Psoas muscle (tissue), 8 donors: ENCODE measurements around the gene ADSS1. TPM values are rescaled to one million over a fixed set of nuclear protein-coding genes. Genes with fewer than 3 reads are reported as not detected.

Experiments
- ATAC-seq, 4 donors: fragments of 200-7000 bp; cut with Tn5 transposase; one replicate each; pipeline ENCODE4 v1.9.1; 2020; ENCODE audit warnings: moderate library complexity in 3 of 4, mild to moderate bottlenecking in 2 of 4
- DNase-seq, 2 donors: peaks; one replicate each; pipeline ENCODE4 v3.0.0-alpha.2; 2020
- H3K27ac ChIP-seq: fragments of 200-600 bp; one replicate; pipeline ENCODE4 v1.8.0; 2022
- H3K27me3 ChIP-seq, 3 donors: fragments of 200-600 bp in 1 of 3; one replicate each; pipeline versions ENCODE4 v1.6.1 to v1.8.0; 2013 to 2022; ENCODE audit warnings: low read length in 2 of 3, mild to moderate bottlenecking in 2 of 3, moderate library complexity in 1 of 3; ENCODE audit not compliant: insufficient read depth in 3 of 3
- H3K36me3 ChIP-seq, 2 donors: fragments of 200-600 bp in 1 of 2; one replicate each; pipeline versions ENCODE4 v1.6.1 to v1.8.0; 2013 to 2022; ENCODE audit warnings: low read depth in 1 of 2, mild to moderate bottlenecking in 1 of 2, moderate library complexity in 1 of 2; ENCODE audit not compliant: insufficient read depth in 1 of 2
- H3K4me1 ChIP-seq: fragments of 200-600 bp; one replicate; pipeline ENCODE4 v1.8.0; 2022
- H3K4me3 ChIP-seq: fragments of 200-600 bp; one replicate; pipeline ENCODE4 v1.8.0; 2022; ENCODE audit warnings: mild to moderate bottlenecking
- H3K9me3 ChIP-seq: fragments of 200-600 bp; one replicate; pipeline ENCODE4 v1.8.0; 2022
- CTCF ChIP-seq: fragments of 200-600 bp; IDR thresholded peaks from one replicate; pipeline ENCODE4 v1.8.0; 2022; ENCODE audit warnings: antibody characterized with exemption
- WGBS, 3 donors: extraction: QIAGEN DNeasy Blood & Tissue Kit; methylation state at CpG; one replicate each; pipeline versions ENCODE4 v1.1.6 to v1.1.7; 2013; 5-methylcytosine and 5-hydroxymethylcytosine counted together
- intact Hi-C, 2 donors: fragments of 100-400 bp; cut with DNase I; formaldehyde crosslinking; loops; one replicate each; pipeline versions ENCODE4 v1.11.0 to v1.14.2; 2022
- polyA plus RNA-seq, 3 donors: library from polyadenylated mRNA; stranded (reverse); fragments of 200-250 nt; gene quantifications; one replicate each; pipeline ENCODE4 v1.2.3, GENCODE V29; 2013
- total RNA-seq, 4 donors: library from RNA; stranded (reverse); fragmentation: NEBNext Ultra II Directional in 2 of 4; extraction: Animal tissue kit (Norgen Biotek cat#: 25700) in 2 of 4; gene quantifications; one replicate each; pipeline versions ENCODE4 v1.2.1 to v1.2.4, GENCODE V29; 2021 to 2023
- donor health status: healthy with polysubstance abuse.
- donor health status: DM: no; HTN: no; CAD: no; lungs with moderate emphysema.
- donor health status: Bipolar disorder and iron deficiency.
- donor health status: healthy.
- donor health status: DM: yes; HTN: yes; CAD: no.
- donor health status: DM: no; HTN: no; CAD: no.
- donor health status: DM: no; HTN: no; CAD: no.
- donor health status: DM: yes; HTN: yes; CAD: no.

Gene ADSS1
- total and polyA plus RNA-seq, 7 donors: 187 to 394 (median 300) TPM

- Histone ChIP-seq H3K4me3 (no peak overlapping the region), H3K27ac (no peak overlapping the region), H3K9me3 (no peaks in the 10 kb centered on the region), H3K27me3 (no peaks in the 10 kb centered on the region), H3K36me3 (peaks cover 0 to 37% of the 10 kb centered on the region in 2 donors), H3K4me1 (peaks cover 7% of the 10 kb centered on the region)
- peak in 2 of 4 donors; percentile 29 to 36 for ATAC-seq
- intact Hi-C loops: no loop called here
- DNase-seq: no peak
- no peak for TF ChIP-seq CTCF
- WGBS, 3 donors: 66 to 81% (median 68%) methylated on average over 29 to 30 of the region's 30 CpGs
Observed at GRCh38 chr14:104786726-104787675, 63.0 kb downstream of the ADSS1 start.

GRCh38 chr14:104787736-104788135 is 63.7 kb downstream of the ADSS1 start:
- DNase-seq (no peak), ATAC-seq (no peak)
- Histone ChIP-seq H3K4me3 (no peak overlapping the region), H3K36me3 (peaks cover 0 to 37% of the 10 kb centered on the region in 2 donors), H3K27me3 (no peaks in the 10 kb centered on the region), H3K4me1 (peaks cover 13% of the 10 kb centered on the region), H3K9me3 (no peaks in the 10 kb centered on the region), H3K27ac (no peak overlapping the region)
- no peak for TF ChIP-seq CTCF
- intact Hi-C loops: no loop called here
- WGBS, 3 donors: 84 to 96% (median 85%) methylated on average over 7 of the region's 7 CpGs

GRCh38 chr14:104788161-104788818 is 64.3 kb downstream of the ADSS1 start:
- DNase-seq (no peak), ATAC-seq (no peak)
- Histone ChIP-seq H3K27ac (no peak overlapping the region), H3K36me3 (peaks cover 0 to 37% of the 10 kb centered on the region in 2 donors), H3K4me3 (no peak overlapping the region), H3K4me1 (peaks cover 18% of the 10 kb centered on the region), H3K9me3 (no peaks in the 10 kb centered on the region), H3K27me3 (no peaks in the 10 kb centered on the region)
- WGBS, 3 donors: 90 to 95% (median 92%) methylated on average over 14 of the region's 14 CpGs
- TF ChIP-seq CTCF: no peak
- intact Hi-C loops: no loop called here

GRCh38 chr14:104788873-104789663 is 65.0 kb downstream of the ADSS1 start:
- H3K9me3 ChIP-seq: no peaks in the 10 kb centered on the region
- no peak overlapping the region for H3K4me3 ChIP-seq
- H3K4me1 ChIP-seq: peaks cover 26% of the 10 kb centered on the region
- no peak for TF ChIP-seq CTCF
- intact Hi-C loops: no loop called here
- H3K27ac ChIP-seq: no peak overlapping the region
- ATAC-seq: no peak
- no peaks in the 10 kb centered on the region for H3K27me3 ChIP-seq
- peaks cover 0 to 37% of the 10 kb centered on the region in 2 donors for H3K36me3 ChIP-seq
- WGBS, 3 donors: 84 to 86% (median 84%) methylated on average over 37 to 39 of the region's 39 CpGs
- no peak for DNase-seq
